Measurements from ENCODE around the gene APCDD1L. TPM values are rescaled to one million over a fixed set of nuclear protein-coding genes. Genes with fewer than 3 reads are reported as not detected.

Gene APCDD1L
- total and polyA plus RNA-seq, 2 of the 8 experiments (the other 6 are each of a cell fraction or from before 2014, with no cell fraction given) = 0.83 to 3.1 TPM

DNA sequence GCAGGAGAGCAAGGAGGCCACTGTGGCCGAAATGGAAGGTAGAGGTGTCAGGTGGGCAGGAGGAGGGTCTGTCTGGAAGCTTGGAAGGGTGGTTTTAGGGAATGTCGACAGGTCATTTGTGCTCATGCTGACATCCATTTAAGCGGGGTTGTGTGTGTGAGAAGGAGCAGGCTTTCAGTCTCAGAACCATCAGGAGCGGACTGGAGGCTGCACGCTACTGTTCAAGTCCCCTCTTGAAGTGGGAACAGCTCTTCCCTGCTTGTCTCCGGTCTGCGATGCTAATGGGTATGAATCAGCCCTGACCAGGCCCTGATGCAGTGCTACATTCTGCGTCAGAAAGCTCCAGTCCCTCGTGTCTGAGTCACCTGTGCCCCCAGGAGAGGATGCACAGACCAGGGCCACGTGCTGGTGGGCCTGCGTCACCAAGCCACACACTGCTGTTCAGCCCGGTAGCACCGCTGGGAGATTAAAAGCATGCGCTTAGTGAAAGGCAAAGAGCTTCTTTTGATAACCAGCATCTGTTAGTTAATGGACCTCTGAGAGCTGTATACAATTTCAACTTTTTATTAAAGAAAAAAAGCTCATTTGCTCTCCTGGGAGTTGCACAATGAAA is 58.0 kb downstream of the APCDD1L start (continued):
- TF ChIP-seq, protein P1, sequence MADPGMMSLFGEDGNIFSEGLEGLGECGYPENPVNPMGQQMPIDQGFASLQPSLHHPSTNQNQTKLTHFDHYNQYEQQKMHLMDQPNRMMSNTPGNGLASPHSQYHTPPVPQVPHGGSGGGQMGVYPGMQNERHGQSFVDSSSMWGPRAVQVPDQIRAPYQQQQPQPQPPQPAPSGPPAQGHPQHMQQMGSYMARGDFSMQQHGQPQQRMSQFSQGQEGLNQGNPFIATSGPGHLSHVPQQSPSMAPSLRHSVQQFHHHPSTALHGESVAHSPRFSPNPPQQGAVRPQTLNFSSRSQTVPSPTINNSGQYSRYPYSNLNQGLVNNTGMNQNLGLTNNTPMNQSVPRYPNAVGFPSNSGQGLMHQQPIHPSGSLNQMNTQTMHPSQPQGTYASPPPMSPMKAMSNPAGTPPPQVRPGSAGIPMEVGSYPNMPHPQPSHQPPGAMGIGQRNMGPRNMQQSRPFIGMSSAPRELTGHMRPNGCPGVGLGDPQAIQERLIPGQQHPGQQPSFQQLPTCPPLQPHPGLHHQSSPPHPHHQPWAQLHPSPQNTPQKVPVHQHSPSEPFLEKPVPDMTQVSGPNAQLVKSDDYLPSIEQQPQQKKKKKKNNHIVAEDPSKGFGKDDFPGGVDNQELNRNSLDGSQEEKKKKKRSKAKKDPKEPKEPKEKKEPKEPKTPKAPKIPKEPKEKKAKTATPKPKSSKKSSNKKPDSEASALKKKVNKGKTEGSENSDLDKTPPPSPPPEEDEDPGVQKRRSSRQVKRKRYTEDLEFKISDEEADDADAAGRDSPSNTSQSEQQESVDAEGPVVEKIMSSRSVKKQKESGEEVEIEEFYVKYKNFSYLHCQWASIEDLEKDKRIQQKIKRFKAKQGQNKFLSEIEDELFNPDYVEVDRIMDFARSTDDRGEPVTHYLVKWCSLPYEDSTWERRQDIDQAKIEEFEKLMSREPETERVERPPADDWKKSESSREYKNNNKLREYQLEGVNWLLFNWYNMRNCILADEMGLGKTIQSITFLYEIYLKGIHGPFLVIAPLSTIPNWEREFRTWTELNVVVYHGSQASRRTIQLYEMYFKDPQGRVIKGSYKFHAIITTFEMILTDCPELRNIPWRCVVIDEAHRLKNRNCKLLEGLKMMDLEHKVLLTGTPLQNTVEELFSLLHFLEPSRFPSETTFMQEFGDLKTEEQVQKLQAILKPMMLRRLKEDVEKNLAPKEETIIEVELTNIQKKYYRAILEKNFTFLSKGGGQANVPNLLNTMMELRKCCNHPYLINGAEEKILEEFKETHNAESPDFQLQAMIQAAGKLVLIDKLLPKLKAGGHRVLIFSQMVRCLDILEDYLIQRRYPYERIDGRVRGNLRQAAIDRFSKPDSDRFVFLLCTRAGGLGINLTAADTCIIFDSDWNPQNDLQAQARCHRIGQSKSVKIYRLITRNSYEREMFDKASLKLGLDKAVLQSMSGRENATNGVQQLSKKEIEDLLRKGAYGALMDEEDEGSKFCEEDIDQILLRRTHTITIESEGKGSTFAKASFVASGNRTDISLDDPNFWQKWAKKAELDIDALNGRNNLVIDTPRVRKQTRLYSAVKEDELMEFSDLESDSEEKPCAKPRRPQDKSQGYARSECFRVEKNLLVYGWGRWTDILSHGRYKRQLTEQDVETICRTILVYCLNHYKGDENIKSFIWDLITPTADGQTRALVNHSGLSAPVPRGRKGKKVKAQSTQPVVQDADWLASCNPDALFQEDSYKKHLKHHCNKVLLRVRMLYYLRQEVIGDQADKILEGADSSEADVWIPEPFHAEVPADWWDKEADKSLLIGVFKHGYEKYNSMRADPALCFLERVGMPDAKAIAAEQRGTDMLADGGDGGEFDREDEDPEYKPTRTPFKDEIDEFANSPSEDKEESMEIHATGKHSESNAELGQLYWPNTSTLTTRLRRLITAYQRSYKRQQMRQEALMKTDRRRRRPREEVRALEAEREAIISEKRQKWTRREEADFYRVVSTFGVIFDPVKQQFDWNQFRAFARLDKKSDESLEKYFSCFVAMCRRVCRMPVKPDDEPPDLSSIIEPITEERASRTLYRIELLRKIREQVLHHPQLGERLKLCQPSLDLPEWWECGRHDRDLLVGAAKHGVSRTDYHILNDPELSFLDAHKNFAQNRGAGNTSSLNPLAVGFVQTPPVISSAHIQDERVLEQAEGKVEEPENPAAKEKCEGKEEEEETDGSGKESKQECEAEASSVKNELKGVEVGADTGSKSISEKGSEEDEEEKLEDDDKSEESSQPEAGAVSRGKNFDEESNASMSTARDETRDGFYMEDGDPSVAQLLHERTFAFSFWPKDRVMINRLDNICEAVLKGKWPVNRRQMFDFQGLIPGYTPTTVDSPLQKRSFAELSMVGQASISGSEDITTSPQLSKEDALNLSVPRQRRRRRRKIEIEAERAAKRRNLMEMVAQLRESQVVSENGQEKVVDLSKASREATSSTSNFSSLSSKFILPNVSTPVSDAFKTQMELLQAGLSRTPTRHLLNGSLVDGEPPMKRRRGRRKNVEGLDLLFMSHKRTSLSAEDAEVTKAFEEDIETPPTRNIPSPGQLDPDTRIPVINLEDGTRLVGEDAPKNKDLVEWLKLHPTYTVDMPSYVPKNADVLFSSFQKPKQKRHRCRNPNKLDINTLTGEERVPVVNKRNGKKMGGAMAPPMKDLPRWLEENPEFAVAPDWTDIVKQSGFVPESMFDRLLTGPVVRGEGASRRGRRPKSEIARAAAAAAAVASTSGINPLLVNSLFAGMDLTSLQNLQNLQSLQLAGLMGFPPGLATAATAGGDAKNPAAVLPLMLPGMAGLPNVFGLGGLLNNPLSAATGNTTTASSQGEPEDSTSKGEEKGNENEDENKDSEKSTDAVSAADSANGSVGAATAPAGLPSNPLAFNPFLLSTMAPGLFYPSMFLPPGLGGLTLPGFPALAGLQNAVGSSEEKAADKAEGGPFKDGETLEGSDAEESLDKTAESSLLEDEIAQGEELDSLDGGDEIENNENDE (IDR thresholded peaks at IDR 0.05; ENCODE audit: insufficient replicate concordance, low read length) = no peak
- no peak for TF ChIP-seq TAF7 (optimal IDR thresholded peaks at IDR 0.05; ENCODE audit: borderline replicate concordance, low read depth, low read length)
